NB4 (cell line): ENCODE results near the gene KRT3.

Experiments used
- POLR2A ChIP-seq: IDR thresholded peaks from 2 replicates; pipeline ENCODE4 v1.6.1; 2011; ENCODE audit warnings: mild to moderate bottlenecking; ENCODE audit not compliant: insufficient read length; ENCODE audit errors: extremely low read depth
- TF ChIP-seq, protein P1 (sequence below): IDR thresholded peaks from one replicate; pipeline ENCODE4 v1.5.1; 2012; ENCODE audit warnings: low read depth, low read length

GRCh38 chr12:52795694-52796428, at the start of gene KRT3:
- TF ChIP-seq, protein P1, sequence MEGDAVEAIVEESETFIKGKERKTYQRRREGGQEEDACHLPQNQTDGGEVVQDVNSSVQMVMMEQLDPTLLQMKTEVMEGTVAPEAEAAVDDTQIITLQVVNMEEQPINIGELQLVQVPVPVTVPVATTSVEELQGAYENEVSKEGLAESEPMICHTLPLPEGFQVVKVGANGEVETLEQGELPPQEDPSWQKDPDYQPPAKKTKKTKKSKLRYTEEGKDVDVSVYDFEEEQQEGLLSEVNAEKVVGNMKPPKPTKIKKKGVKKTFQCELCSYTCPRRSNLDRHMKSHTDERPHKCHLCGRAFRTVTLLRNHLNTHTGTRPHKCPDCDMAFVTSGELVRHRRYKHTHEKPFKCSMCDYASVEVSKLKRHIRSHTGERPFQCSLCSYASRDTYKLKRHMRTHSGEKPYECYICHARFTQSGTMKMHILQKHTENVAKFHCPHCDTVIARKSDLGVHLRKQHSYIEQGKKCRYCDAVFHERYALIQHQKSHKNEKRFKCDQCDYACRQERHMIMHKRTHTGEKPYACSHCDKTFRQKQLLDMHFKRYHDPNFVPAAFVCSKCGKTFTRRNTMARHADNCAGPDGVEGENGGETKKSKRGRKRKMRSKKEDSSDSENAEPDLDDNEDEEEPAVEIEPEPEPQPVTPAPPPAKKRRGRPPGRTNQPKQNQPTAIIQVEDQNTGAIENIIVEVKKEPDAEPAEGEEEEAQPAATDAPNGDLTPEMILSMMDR: no peak
- TF ChIP-seq POLR2A: no peak
